Common myeloid progenitor, CD34-positive (primary cell): ENCODE data around the gene CNPY4.

Source experiments
- CTCF ChIA-PET: fragments of 350-600 bp; sonication (Branson Sonifier 250); formaldehyde crosslinking; loops from one replicate; lab custom pipeline; 2021; ENCODE audit warnings: antibody characterized with exemption; lab: Charles Lee
- POLR2A ChIA-PET: fragments of 350-600 bp; sonication (Branson Sonifier 250); formaldehyde crosslinking; loops from one replicate; lab custom pipeline; 2021; ENCODE audit warnings: antibody characterized with exemption; lab: Charles Lee
- DNase-seq, 3 donors: peaks; one replicate each; pipeline versions ENCODE4 v3.0.0 to v3.0.0-alpha.2; 2013
- H3K27ac ChIP-seq, 2 experiments: 1 replicate in 1 of 2; 2 replicates in 1 of 2; pipeline ENCODE4 v1.7.0; 2013; ENCODE audit warnings: inconsistent platforms in 2 of 2, low read length in 2 of 2, mild to moderate bottlenecking in 2 of 2, low read depth in 1 of 2, moderate library complexity in 1 of 2; ENCODE audit not compliant: severe bottlenecking in 2 of 2, insufficient read depth in 1 of 2, poor library complexity in 1 of 2
- H3K27me3 ChIP-seq, 5 experiments: replicated peaks in 2 of 5; 1 replicate in 3 of 5; 2 replicates in 2 of 5; pipeline versions ENCODE4 v1.6.1 to v1.7.0; 2013; ENCODE audit warnings: low read length in 4 of 5, mild to moderate bottlenecking in 2 of 5, moderate library complexity in 2 of 5, inconsistent platforms in 1 of 5; ENCODE audit not compliant: insufficient read depth in 5 of 5, control insufficient read depth in 4 of 5
- H3K36me3 ChIP-seq, 4 experiments: 1 replicate in 2 of 4; 2 replicates in 2 of 4; pipeline versions ENCODE4 v1.6.1 to v1.7.0; 2013; ENCODE audit warnings: low read length in 3 of 4, control low read depth in 1 of 4, mild to moderate bottlenecking in 1 of 4; ENCODE audit not compliant: control insufficient read depth in 4 of 4, insufficient read depth in 4 of 4
- H3K4me1 ChIP-seq, 4 experiments: 1 replicate in 3 of 4; 2 replicates in 1 of 4; pipeline versions ENCODE4 v1.6.1 to v1.7.1; 2013; ENCODE audit warnings: low read length in 3 of 4, mild to moderate bottlenecking in 3 of 4, control low read depth in 1 of 4, inconsistent platforms in 1 of 4, moderate library complexity in 1 of 4; ENCODE audit not compliant: control insufficient read depth in 4 of 4, insufficient read depth in 4 of 4; ENCODE audit errors: control extremely low read depth in 1 of 4
- H3K4me3 ChIP-seq, 7 experiments: 1 replicate in 4 of 7; 2 replicates in 3 of 7; pipeline versions ENCODE4 v1.5.1 to v1.7.0; 2013; ENCODE audit warnings: mild to moderate bottlenecking in 7 of 7, low read length in 6 of 7, moderate library complexity in 6 of 7, inconsistent platforms in 2 of 7, low read depth in 2 of 7, control low read depth in 1 of 7; ENCODE audit not compliant: insufficient read depth in 4 of 7, control insufficient read depth in 1 of 7; ENCODE audit errors: extremely low read depth in 1 of 7
- H3K9me3 ChIP-seq, 5 experiments: 1 replicate in 4 of 5; 2 replicates in 1 of 5; pipeline versions ENCODE4 v1.6.1 to v1.7.1; 2013; ENCODE audit warnings: low read length in 4 of 5, mild to moderate bottlenecking in 2 of 5, inconsistent platforms in 1 of 5, low read depth in 1 of 5, moderate library complexity in 1 of 5; ENCODE audit not compliant: control insufficient read depth in 4 of 5, insufficient read depth in 2 of 5; ENCODE audit errors: control extremely low read depth in 1 of 5
- WGBS: methylation state at CpG from one replicate; pipeline ENCODE4 v1.1.5; 2013; ENCODE audit not compliant: insufficient coverage; 5-methylcytosine and 5-hydroxymethylcytosine counted together

CNPY4 gene

GRCh38 chr7:100106633-100107032 is 12.8 kb upstream of the CNPY4 start:
- POLR2A ChIA-PET, result no interaction called here
- peaks cover 0 to 7% (median 5%) of the 10 kb centered on the region in 4 experiments for H3K4me1 ChIP-seq
- no peak overlapping the region for H3K27ac ChIP-seq
- WGBS, result 94% methylated on average over 12 of the region's 17 CpGs
- no peaks in the 10 kb centered on the region for H3K9me3 ChIP-seq
- H3K4me3 ChIP-seq, result no peak overlapping the region
- peaks cover 6 to 74% (median 50%) of the 10 kb centered on the region in 4 experiments for H3K36me3 ChIP-seq
- H3K27me3 ChIP-seq, result no peaks in the 10 kb centered on the region
- CTCF ChIA-PET, result no interaction called here
- DNase-seq, result no peak

GRCh38 chr7:100107125-100107737 is 12.2 kb upstream of the CNPY4 start:
- DNase-seq, result no peak
- WGBS, result 94% methylated on average over 20 of the region's 25 CpGs
- Histone ChIP-seq H3K36me3 (peaks cover 6 to 80% (median 53%) of the 10 kb centered on the region in 4 experiments), H3K9me3 (no peaks in the 10 kb centered on the region), H3K4me3 (no peak overlapping the region), H3K27me3 (no peaks in the 10 kb centered on the region), H3K4me1 (peaks cover 0 to 6% (median 4%) of the 10 kb centered on the region in 4 experiments), H3K27ac (no peak overlapping the region)
- CTCF ChIA-PET, result no interaction called here
- POLR2A ChIA-PET, result no interaction called here

DNA sequence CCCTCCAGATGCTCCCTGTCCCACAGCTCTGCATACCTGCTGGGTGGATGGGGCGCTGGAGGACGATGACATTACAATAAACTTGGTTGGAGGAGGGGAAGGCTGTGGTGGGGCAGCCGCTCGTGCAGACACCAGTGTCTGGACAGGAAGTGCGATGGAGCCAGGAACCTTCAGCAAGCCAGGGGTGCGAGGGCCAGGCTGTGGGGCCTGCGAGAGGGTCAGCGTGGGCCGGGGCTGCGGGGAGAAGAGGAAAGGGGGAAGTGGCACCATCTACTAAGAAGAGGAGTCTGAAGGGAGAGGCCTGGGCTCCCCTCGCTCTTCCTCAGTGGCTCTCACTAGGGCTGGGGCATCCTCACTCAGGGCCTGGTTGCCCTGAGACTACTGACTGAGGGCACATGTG is 11.5 kb upstream of the CNPY4 start:
- POLR2A ChIA-PET, result no interaction called here
- WGBS, result 99% methylated on average over 5 of the region's 11 CpGs
- CTCF ChIA-PET, result no interaction called here

DNA sequence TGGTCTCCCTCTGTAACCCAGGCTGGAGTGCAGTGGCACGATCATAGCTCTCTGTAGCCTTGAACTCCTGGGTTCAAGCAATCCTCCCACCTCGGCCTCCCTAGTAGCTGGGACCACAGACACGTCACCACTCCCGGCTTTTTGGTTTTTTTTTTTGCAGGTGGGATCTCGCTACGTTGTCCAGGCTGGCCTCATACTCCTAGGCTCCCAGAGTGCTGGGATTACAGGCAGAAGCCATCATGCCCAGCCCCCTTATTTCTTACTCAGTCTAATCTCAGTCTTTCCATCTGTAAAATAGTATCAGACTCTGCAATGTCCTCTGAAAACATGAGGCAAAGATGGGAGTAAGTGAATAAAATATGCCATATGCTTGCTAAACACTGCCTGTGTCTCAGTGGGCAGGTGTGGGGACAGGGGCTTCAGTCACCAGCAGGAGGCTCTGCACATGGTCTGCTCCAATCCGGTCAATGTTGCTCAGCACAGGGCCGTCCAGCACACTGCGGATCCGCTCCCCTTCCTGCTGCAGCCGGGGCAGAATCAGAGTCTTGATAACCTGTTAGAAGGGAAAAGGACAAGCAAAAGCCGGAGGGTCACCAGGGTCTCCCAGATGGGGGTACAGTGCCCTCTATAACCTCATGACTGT is 9.8 kb upstream of the CNPY4 start:
- peaks cover 6 to 83% (median 58%) of the 10 kb centered on the region in 4 experiments for H3K36me3 ChIP-seq
- WGBS, result 94% methylated on average over 5 of the region's 12 CpGs
- CTCF ChIA-PET, result interaction anchor here (1.3 kb wide), 1 partner anchor 11 kb away, joined by 5 read pairs; no protein-coding TSS in a partner anchor

More for the DNA sequence above, 11.5 kb upstream of the CNPY4 start:
- Histone ChIP-seq H3K9me3 (no peaks in the 10 kb centered on the region), H3K27ac (no peak overlapping the region), H3K4me1 (no peaks in the 10 kb centered on the region), H3K27me3 (no peaks in the 10 kb centered on the region), H3K36me3 (peaks cover 6 to 84% (median 56%) of the 10 kb centered on the region in 4 experiments), H3K4me3 (no peak overlapping the region)
- DNase-seq, result no peak

DNA sequence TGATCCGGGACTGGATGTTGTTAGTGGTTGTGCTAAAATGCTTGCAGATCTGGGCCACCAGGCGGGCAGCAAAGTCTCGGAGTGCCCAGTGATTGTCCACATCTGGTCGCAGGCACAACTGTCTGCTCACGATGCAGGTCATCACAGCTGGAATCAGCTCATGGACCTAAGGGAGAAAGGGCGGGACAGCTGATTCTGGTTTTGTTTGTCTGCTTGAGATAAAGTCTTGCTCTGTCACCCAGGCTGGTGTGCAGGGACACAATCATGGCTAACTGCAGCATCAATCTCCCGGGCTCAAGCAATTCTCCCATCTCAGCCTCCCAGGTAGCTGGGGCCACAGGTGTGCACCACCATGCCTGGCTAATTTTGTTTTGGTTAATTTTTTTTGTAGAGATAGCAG is 8.3 kb upstream of the CNPY4 start:
- Histone ChIP-seq H3K4me3 (no peak overlapping the region), H3K36me3 (peaks cover 6 to 68% (median 47%) of the 10 kb centered on the region in 4 experiments), H3K9me3 (no peaks in the 10 kb centered on the region), H3K27me3 (no peaks in the 10 kb centered on the region), H3K27ac (no peak overlapping the region), H3K4me1 (no peaks in the 10 kb centered on the region)
- no peak for DNase-seq
- WGBS, result 100% methylated on average over 6 of the region's 7 CpGs
- ChIA-PET POLR2A (interaction anchor here (0.6 kb wide), 1 partner anchor 292 kb away, joined by 7 read pairs; no protein-coding TSS in a partner anchor), CTCF (interaction anchor here (1.1 to 1.4 kb wide), 2 partner anchors 14 to 22 kb away, joined by 3 read pairs; no protein-coding TSS in a partner anchor)

More for the DNA sequence above, 9.8 kb upstream of the CNPY4 start:
- Histone ChIP-seq H3K27ac (no peak overlapping the region), H3K9me3 (no peaks in the 10 kb centered on the region), H3K27me3 (no peaks in the 10 kb centered on the region), H3K4me3 (no peak overlapping the region), H3K4me1 (no peaks in the 10 kb centered on the region)
- DNase-seq, result no peak
- POLR2A ChIA-PET, result no interaction called here

GRCh38 chr7:100111914-100112313 is 7.5 kb upstream of the CNPY4 start:
- Histone ChIP-seq H3K36me3 (peaks cover 3 to 60% (median 43%) of the 10 kb centered on the region in 4 experiments), H3K4me1 (no peaks in the 10 kb centered on the region), H3K27me3 (no peaks in the 10 kb centered on the region), H3K27ac (no peak overlapping the region), H3K9me3 (no peaks in the 10 kb centered on the region), H3K4me3 (no peak overlapping the region)
- 95% methylated on average over 10 of the region's 13 CpGs for WGBS
- POLR2A ChIA-PET, result no interaction called here
- no peak for DNase-seq
- CTCF ChIA-PET, result interaction anchor here (1.4 kb wide), 1 partner anchor 21 kb away, joined by 3 read pairs; no protein-coding TSS in a partner anchor

DNA sequence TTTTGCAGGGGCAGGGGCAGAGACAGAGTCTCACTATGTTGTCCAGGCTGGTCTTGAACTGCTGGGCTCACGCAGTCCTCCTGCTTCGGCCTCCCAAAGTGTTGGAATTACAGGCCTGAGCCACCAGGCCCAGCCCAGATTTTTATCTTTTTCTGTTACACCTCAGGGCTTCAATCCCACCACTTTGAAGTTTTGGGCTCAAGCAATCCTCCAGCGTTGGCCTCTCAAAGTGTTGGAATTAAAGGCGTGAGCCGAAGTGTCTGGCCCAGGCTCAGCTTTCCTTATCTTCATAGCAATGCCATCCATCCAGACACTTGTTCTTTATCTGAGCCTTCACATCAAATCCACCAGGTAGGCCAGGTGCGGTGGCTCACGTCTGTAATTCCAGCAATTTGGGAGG is 4.4 kb upstream of the CNPY4 start:
- H3K36me3 ChIP-seq, result peaks cover 0 to 32% (median 22%) of the 10 kb centered on the region in 4 experiments
- H3K4me1 ChIP-seq, result peaks cover 2 to 14% (median 4%) of the 10 kb centered on the region in 4 experiments
- DNase-seq, result no peak
- WGBS, result 97% methylated on average over 5 of the region's 7 CpGs
- H3K9me3 ChIP-seq, result no peaks in the 10 kb centered on the region
- H3K27ac ChIP-seq, result no peak overlapping the region
- ChIA-PET CTCF (interaction anchor here (1.2 to 3.0 kb wide), 4 partner anchors 10 to 31 kb away, joined by 3 to 10 read pairs (median 8); partner anchors contain the start of genes AP4M1 and MCM7), POLR2A (no interaction called here)
- H3K27me3 ChIP-seq, result no peaks in the 10 kb centered on the region
- H3K4me3 ChIP-seq, result no peak overlapping the region
